GM12872 (cell line): Measurements from ENCODE around the gene TSPAN15.
A peak's percentile ranks its signal among the peaks of the same experiment; 100 is the strongest.

Experiments
- TF ChIP-seq, protein P1 (sequence below): IDR thresholded peaks from 3 replicates; pipeline ENCODE4 v1.5.1; 2011; ENCODE audit warnings: low read depth, mild to moderate bottlenecking, low read length, moderate library complexity; ENCODE audit not compliant: insufficient read depth

TSPAN15 gene

DNA sequence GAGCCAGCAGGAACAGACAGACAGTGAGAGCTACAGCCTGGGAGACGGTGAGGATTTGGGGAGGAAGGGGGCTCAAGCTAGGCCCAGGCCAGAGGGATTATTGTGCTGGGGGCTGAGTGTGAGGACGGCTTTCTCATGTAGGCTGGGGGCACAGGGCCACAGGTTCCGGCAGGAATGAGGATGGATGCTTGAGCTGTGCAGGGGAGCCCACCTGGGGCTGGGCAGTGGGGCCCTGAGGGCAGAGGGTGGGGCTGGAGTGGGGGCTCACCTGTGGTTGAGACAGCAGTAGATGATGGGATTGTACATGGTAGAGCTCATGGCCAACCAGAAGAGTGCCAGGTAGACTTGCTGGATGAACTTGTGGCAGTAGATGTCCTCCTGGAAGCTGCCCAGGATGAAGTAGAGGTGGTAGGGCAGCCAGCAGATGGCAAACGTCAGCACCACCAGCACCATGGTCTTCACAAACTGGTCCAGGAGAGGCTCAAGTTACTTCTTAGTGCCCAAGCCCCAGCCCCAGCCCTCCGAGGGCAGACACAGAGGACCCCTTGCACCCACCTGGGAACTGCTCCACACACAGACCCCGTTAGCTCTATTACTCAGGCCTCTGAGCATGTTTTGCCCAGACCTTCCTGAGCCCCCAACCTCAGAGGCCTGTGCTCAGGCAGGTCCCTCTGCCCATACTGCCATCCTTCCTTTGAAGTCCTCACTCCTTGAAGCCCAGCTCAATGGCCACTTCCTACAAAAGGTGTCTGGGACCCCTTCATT lies 44.3 kb upstream of the TSPAN15 start:
- TF ChIP-seq, protein P1, sequence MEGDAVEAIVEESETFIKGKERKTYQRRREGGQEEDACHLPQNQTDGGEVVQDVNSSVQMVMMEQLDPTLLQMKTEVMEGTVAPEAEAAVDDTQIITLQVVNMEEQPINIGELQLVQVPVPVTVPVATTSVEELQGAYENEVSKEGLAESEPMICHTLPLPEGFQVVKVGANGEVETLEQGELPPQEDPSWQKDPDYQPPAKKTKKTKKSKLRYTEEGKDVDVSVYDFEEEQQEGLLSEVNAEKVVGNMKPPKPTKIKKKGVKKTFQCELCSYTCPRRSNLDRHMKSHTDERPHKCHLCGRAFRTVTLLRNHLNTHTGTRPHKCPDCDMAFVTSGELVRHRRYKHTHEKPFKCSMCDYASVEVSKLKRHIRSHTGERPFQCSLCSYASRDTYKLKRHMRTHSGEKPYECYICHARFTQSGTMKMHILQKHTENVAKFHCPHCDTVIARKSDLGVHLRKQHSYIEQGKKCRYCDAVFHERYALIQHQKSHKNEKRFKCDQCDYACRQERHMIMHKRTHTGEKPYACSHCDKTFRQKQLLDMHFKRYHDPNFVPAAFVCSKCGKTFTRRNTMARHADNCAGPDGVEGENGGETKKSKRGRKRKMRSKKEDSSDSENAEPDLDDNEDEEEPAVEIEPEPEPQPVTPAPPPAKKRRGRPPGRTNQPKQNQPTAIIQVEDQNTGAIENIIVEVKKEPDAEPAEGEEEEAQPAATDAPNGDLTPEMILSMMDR = no peak

DNA sequence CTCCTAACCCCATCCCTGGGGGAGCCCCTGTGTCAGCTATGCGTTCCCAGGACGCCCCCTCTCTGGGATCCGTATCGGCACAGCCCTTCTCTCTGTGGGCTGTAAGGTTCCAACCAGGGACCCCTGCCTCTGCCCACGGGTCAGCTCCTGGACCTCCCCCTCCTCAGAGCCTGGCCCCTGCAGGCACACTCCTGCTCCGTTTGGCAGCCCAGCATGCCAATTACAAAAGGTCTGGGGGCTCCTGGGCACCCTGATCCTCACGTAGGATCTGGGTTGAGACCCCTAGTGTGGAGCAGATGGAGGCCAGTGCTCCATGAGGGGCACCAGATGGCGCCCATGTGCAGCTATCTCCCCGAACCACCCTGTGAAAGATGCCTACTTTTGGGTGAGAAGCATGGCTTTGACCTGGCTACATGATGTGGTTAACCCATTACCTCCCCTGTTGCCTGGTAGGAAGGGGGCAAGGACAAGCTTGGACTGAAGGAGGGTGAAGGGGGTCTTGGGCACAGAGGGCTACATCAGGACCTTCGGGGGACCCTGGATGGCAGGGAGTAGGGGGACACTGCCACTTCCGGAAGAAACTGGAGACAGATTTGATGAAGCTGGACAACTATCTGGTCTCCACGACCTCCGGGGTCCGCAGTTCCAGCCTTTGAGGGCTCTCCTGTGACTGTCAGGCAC lies 43.5 kb upstream of the TSPAN15 start:
- TF ChIP-seq, protein P1 = peak; percentile 62; the same call in 2 of the 3 replicates

DNA sequence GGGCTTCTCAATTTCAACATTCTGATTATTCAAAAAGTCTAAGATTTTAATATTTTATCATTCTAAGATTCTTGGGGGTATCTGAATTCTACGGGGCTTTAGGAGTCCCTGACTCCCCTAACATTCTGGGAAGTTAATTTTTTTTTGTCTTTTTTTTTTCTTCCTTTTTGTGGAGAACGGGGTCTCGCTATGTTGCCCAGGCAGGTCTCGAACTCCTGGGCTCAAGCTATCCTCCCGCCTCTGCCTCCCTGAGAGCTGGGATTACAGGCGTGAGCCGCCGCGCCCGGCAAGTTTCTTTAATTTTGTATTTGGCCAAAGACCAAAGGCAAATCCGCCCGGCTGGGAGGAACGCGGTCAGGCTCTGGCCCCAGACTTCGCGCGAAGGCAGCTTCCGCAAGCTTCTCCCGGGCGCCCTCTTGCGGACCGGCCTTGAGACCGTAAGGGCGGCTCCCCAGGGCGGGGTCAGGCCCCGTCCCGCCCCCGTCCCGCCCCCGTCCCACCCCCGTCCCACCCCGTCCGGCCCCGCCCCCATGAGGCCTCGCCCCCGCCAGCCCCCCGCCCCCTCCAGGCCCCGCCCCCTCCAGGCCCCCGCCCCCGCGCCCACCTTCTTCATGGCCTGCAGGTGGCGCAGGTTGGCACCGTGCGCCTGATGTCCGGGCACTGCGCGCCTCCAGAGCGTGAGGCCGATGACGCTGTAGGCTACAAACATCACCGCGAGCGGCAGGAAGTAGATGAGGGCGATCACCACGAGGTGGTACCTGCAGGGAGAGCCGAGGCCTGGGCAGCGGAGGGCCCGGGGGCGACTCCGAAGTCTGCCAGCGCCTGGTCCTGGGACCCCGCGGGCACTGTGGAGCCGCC lies 42.7 kb upstream of the TSPAN15 start:
- TF ChIP-seq, protein P1 = peak; percentile 59

DNA sequence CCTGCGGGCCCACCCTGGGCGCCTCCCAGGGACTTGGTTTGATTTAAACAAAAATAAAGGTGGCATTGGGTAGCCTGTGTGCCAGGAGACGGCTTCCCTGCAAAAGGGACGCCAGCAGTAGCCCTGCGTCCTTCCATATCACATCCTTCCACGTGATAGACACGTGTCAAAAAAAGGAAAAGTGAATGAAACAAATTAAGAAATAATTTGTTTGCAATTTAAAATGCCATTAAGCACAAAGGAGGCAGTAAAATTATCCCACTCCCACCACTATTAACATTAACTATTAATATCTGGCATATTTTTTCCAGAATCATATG lies 42.1 kb upstream of the TSPAN15 start:
- TF ChIP-seq, protein P1 = no peak

DNA sequence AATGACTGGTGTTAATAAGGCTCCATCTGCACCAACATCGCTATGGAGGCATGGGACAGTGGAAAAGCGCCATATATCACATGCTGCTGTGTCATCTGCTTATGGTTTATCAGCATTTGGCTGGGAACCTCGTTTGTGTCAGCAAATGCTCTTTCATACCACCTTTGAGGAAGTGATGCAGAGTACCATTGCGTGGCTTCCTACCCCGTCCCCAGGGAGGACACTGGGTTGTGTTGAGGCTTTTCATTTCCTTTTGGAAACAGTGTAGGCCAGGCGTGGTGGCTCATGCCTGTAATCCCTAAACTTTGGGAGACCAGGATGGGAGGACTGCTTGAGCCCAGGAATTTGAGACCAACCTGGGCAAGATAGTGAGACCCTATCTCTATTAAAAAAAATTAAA lies 41.3 kb upstream of the TSPAN15 start:
- TF ChIP-seq, protein P1 = no peak

DNA sequence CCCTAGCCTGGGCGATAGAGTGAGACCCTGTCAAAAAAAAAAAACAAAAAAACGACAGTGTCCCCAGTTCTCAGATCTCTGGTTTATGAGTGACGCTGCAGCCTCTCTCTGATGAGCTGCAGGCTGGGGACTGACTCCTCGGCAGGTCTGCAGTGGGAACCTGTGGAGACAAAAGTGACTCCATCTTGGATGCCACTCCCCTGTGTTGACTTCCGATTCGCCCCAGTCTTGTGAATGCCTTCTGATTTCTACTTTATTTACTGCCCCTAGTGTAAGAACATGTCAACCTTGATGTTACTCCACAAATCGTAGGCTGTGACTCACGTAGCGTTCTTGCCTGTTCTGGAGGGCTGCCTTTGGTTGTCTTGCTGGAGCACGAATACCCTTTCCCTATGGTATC lies 40.8 kb upstream of the TSPAN15 start:
- TF ChIP-seq, protein P1 = 0 out of 3 replicates have a peak, but pooled peaks have one; percentile 0

DNA sequence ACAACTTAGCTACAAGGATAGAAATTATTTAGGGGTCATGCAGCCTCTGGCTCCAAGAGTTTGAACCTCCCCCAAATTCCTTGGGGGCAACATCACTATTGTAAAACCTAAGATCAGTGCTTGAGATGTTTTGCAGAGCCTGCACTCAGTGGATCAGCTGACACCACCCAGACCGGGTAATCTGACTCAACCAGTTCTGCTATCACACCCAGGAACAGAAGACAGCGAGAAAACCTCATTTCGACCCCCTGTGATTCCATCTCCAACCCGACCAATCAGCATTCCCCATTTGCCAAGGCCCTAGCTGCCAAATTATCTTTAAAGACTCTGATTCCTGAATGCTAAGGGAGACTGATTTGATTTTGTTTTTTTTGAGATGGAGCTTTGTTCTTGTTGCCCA lies 39.8 kb upstream of the TSPAN15 start:
- TF ChIP-seq, protein P1 = no peak
